Caki2 (cell line): ENCODE measurements around the gene POLR2F. TPM values are rescaled to one million over a fixed set of nuclear protein-coding genes. Genes with fewer than 3 reads are reported as not detected.

ENCODE experiments used
- DNase-seq: peaks from one replicate; pipeline ENCODE4 v3.0.0-alpha.2; 2015; ENCODE audit warnings: low read depth
- in situ Hi-C: cut with HindIII; loops from 2 replicates; pipeline ENCODE4 v1.10.0; 2016; ENCODE audit warnings: low sequenced_read_pairs, low pct_unique_long_range_greater_than_20kb, mixed read lengths
- total RNA-seq: library from RNA; depleted of rRNA; stranded (reverse); fragments of >200 nt; shearing (Covaris generic); gene quantifications from 2 replicates; pipeline ENCODE4 v1.2.3, GENCODE V29; 2014; ENCODE audit warnings: low replicate concordance

The POLR2F gene
- total RNA-seq, 1 experiment from 2014 or later = 275 TPM

DNA sequence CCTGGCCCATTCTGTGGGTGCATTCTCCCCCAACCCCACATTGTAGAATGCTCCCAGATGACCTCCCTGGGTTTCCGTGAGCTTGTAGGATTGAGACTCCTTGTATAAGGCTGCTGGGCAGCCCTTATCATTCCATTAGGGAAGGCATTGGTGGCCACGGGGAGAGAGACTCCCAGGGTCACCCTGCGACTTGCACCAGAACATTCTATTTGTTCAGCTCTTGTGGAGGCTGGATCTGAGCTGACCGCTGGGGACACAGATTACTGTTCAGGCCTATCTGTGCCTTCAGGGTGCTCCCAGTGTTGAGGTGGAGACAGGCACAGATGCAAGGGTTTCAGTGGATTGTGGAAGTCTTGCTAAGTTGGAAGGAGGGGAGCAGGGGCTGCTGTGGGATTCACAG is 29.6 kb upstream of the POLR2F start:
- in situ Hi-C loops = no loop called here
- DNase-seq = no peak

GRCh38 chr22:37924386-37925065 is 29.0 kb upstream of the POLR2F start:
- in situ Hi-C loops = no loop called here
- DNase-seq = no peak

DNA sequence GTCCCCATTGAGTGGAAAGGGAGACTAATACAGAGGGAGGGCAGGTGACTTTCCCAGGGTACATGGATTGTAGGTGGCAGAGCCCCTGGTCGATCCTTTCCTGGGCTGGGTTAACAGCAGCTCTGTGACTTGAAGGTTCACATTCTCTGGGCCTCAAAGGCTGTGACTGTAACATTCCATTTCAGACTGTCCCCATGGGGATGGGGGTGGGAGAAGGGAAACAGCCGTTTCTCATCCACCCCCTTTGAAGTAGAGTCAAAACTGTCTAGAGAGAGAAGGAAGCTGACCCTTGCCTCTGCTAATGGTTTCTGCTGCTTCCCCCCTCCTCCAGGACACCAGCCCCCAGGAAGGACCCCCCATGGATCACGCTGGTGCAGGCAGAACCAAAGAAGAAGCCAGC is 28.2 kb upstream of the POLR2F start:
- DNase-seq = no peak
- in situ Hi-C loops = no loop called here

- no peak for DNase-seq
- in situ Hi-C loops = no loop called here
Observed at GRCh38 chr22:37925767-37926166, 27.7 kb upstream of the POLR2F start.

DNA sequence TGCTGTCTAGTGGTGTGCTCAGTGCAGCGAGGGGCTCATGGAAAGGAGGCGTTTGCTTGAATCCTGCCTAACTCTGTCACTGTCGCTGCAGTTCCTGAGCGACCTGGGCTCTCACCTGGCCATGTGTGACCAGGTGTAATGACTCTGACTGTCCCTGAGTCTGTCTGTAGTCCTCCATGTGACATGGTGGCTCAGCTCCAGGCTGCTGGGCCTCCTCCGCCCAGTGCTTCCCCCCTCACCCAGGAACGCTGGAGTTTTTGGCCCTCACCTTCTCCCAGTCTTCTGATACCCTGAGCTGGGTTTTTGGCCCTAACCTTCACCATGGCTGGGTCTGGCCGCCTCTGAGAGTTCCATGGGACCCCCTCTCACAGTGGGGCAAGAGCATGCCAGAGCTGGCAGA is 27.1 kb upstream of the POLR2F start:
- in situ Hi-C loops = no loop called here
- DNase-seq = no peak

DNA sequence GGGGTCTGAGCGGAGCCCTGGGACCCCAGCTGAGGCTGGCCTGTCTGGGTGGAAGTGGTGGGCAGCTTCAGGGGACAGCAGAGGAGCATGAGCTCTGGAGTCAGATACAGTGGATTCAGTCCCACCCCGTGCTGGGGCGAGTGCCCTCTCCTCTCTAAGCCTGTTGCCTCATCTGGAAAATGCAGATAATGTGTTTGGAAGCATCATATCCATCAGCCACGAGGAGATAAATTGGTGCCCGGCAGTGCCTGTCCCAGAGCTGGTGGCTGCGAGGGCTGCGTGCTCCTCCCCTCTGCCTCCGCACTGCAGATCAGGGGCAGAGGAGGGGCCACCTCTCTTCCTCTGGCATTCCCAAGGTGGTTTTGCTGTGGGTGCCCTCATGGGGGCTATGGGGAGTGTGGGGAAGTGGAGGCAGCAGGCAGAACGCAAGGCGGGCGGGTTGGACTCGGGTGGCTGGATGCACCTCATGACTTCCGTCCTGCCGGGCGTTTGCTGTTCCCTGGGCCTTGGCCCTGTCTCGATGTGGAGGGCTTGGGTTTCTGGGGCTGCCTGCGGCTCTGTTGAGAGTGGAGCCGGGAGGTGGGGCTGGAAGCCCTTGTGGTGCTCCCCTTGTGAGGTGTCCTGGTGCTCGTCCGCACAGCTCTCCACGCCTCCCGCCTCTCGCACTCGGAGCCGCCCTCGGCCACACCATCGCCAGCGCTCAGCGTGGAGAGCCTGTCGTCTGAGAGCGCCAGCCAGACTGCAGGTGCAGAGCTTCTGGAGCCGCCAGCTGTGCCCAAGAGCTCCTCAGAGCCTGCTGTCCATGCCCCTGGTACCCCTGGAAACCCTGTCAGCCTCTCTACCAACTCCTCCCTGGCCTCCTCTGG is 26.5 kb upstream of the POLR2F start:
- in situ Hi-C loops = no loop called here
- DNase-seq = no peak

DNA sequence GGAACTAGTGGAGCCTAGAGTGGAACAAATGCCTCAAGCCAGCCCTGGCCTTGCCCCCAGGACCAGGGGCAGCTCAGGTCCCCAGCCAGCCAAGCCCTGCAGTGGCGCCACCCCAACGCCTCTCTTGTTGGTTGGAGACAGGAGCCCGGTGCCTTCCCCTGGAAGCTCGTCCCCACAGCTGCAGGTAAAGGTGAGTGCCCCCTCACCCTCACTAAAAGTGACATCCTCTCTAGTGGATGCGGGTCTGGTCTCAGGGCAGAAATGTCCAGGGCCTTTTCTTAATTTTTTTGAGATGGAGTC is 25.9 kb upstream of the POLR2F start:
- DNase-seq = no peak
- in situ Hi-C loops = no loop called here

DNA sequence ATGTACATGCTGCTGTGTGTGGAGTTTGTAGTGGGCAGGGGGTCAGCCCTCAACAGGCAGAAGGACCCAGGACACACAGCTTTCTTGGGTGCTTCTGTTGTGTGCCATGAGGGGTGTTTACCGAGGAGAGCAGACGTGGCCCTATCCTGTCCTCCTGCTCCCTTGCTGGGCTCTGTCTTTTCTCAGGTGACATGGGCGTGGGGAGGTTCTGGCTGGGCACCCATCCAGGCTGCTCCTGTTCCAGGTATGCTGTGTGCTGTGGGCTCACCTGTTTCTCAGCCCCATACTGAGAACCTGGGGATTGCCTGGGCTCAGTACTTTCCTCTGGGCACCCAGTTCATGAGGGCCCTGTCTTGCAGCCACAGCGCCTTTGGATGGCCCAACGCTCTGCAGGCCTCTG is 24.1 kb upstream of the POLR2F start:
- in situ Hi-C loops = no loop called here
- DNase-seq = no peak

DNA sequence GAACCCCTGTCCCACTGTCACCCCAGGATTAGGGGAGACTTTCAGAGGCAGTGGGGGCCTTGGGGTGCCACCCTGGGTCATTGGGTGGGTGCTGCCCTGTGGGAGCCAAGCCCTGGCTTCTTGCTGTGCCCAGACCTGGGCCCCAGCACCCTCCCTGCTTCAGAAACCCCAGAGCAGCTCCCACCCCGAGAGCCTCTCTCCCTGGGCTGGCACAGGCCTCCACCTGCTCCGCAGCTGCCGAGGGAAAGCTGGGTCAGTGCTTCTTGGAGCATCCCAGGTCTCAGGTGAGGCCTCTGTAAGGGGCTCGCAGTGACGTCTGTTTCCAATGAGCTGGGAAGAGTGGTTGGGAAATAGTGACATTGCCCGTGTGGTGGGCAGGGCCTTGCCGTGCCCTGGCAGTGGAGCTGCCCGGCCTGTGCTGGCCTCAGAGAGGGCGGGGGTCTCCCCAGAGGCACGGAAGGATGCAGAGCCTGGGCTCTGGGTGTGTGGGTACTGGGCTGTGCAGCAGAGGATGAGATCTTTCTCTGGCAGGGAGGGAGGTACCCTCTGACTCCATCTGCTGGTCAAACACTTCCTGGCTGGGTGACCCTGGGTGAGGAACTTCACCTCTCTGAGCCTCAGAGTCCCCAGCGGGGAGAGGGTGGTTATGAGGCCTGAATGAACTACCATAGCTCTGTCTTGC is 23.1 kb upstream of the POLR2F start:
- no peak for DNase-seq
- in situ Hi-C loops = no loop called here

DNA sequence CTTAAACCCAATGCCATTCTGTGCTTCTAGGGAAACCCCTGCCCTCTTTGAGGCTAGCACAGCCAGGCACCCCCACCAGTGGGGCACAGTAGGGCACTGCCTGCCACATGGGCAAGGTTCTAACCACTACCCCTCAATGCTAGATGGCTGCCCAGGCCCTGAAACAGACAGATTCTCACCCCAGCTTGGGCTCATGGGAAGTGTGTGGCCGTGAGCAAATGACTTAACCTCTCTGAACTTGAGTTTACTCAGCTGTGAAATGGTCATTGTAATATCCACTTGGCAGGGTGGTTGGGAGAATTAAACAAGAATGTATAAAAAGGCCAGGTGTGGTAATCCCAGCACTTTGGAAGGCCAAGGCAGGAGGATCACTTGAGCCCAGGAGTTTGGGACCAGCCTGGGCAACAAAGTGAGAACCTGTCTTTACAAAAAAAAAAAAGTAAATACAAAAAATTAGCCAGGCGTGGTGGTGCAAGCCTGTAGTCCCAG is 22.5 kb upstream of the POLR2F start:
- in situ Hi-C loops = no loop called here
- DNase-seq = no peak

DNA sequence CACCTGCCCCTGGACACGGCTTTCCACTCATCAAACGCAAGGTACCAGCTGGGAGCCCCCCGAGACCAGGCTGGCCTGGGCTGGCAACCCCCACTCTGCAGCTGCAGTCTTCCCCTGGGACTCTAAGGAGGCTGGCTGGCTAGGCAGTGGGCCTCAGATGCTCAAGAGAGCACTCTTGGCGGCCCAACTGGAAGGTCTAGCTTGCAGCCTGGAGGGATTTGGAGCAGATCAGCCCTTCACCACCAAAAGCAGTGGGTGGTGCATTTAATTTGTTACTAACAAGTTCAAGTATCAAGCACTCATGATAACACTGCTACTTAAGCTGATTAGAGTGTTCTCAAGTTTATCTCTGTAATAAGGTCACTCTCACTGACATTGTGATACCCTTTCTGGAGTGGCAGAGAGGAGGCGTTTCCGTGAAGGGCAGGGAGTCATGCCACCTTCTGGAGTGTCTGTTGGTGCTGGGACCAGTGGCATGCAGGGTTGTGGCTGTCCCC is 21.6 kb upstream of the POLR2F start:
- in situ Hi-C loops = no loop called here
- no peak for DNase-seq

- in situ Hi-C loops = no loop called here
- DNase-seq = no peak
Observed at GRCh38 chr22:37932401-37932800, 21.1 kb upstream of the POLR2F start.

DNA sequence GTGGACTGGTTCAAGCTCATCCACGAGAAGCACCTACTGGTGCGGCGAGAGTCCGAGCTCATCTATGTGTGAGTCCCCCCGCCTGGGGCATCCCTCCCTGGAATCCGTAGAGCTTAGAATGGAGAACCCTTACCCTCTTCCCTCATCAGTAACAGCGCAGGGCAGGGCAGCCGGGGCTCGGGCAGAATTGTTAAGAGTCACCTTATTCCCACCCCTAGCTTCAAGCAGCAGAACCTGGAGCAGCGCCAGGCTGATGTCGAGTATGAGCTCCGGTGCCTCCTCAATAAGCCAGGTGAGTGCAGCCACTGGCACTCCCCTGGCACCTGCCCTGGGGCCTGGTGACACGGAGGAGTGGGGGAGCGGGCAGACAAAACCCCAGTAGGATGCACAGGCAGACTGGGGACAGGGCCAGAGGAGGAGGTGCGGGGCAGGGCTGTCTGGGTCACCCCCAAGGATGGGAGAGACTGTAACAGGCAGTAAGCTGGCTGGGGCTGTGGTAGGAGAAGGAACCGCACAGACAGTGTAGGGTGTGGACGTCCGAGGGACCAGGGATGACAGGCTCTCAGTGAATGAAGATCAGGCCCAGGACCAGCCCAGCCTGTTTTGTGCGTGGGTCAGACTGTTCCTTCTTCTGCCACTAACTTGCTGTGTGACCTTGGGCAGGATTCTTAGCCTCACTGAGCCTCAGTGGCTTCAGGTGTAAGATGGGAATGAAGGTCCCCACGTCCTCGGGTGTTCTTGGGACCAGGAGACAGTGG is 20.5 kb upstream of the POLR2F start:
- in situ Hi-C loops = no loop called here
- DNase-seq = no peak

DNA sequence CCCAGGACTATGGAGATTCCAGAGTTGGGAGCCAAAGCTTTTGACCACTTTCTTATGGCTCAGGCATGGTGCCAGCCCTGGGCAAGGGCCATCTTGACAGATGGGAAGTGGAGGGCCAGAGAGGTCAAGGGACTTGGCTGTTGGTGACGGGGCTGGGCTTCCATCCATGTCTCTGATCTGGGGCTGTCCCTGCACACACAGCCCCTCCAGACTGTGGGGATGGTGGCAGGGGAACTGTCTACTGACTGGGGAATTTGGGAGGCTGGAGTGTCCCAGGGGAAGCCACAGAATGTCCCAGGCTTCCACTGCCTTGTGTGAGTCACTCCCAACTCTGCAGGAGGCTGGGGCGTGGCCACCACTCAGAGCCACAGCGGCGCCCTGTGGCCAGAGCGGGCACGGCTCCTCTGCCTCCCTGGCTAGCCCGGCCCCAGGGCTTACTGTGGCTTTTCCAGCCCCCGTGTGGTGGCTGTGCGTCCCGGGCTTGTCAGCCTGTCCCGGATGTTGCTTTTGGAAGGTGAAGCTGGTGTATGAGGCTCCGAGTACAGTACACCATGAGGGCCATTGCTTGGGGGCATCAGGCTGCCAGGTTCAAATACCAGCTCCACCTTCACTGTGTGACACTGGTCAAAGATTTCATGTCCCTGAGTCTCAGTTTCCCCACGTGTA is 19.7 kb upstream of the POLR2F start:
- peak; percentile 86 for DNase-seq
- in situ Hi-C loops = no loop called here

DNA sequence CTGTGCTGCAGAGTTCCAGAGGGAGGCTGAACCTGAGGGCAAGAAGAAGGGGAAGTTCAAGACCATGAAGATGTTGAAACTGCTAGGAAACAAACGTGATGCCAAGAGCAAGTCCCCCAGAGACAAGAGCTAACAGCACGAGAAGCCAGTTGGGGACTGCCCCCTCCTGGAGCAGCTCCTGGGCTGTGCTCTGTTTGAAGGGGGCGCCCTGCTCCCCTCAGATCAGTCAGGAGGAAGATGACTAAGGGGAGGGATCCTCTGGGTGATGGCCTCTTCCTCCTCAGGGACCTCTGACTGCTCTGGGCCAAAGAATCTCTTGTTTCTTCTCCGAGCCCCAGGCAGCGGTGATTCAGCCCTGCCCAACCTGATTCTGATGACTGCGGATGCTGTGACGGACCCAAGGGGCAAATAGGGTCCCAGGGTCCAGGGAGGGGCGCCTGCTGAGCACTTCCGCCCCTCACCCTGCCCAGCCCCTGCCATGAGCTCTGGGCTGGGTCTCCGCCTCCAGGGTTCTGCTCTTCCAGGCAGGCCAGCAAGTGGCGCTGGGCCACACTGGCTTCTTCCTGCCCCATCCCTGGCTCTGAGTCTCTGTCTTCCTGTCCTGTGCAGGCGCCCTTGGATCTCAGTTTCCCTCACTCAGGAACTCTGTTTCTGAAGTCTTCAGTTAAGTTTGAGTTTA is 12.7 kb upstream of the POLR2F start:
- no peak for DNase-seq

GRCh38 chr22:37942133-37942532 is 11.4 kb upstream of the POLR2F start:
- DNase-seq = no peak
- in situ Hi-C loops = no loop called here

More for the DNA sequence above, 12.7 kb upstream of the POLR2F start:
- in situ Hi-C loops = no loop called here

- in situ Hi-C loops = no loop called here
Observed at GRCh38 chr22:37943136-37943824, 10.2 kb upstream of the POLR2F start.

More at GRCh38 chr22:37943136-37943824, 10.2 kb upstream of the POLR2F start:
- peak; percentile 53 for DNase-seq
